Measurements from ENCODE around the gene PPP2R2D. TPM values are rescaled to one million over a fixed set of nuclear protein-coding genes. Genes with fewer than 3 reads are reported as not detected.

Gene PPP2R2D
- total RNA-seq = 22.6 and 29.6 TPM in 2 replicates

GRCh38 chr10:131900350-131901152 is at the start of gene PPP2R2D:
PPP2R2D (plus strand) TSS chr10:131901008; CDS start chr10:131901149, 141 bp downstream.

GRCh38 chr10:131981429-131982184 is 80.8 kb downstream of the PPP2R2D start, which contains the start of gene BNIP3:
BNIP3 (minus strand) TSS chr10:131981923; CDS start chr10:131981806, 117 bp downstream.

Other genes starting within 250 kb of the PPP2R2D start
- gene BNIP3, start 80.9 kb downstream of the PPP2R2D start, total RNA-seq = 50.9 and 72.8 TPM in 2 replicates
- under 0.01 TPM in 1 of 2 replicates, not detected in the other for gene JAKMIP3, start 164.9 kb downstream of the PPP2R2D start, total RNA-seq